Activated T-helper 1 cell treated with Interleukin-2 at 50 U/mL for 16 hours (primary cell): Measurements from ENCODE around the gene YAE1.
"Not testable (repeated sequence)": the region's sequence is repeated elsewhere in the genome, so short reads cannot be mapped to it uniquely, and the experiment has no call there.

Source experiments
- DNase-seq: peaks from one replicate; pipeline ENCODE4 v3.0.0-alpha.2; 2020; ENCODE audit warnings: low read depth

The YAE1 gene

GRCh38 chr7:39566023-39566921 is at the start of gene YAE1:
TSS of gene YAE1 (plus strand) at chr7:39566404. CDS start at chr7:39566419, 15 bp downstream.
- peak; percentile 70 for DNase-seq

GRCh38 chr7:39516498-39516897 is 49.7 kb upstream of the YAE1 start:
- DNase-seq, result no peak

GRCh38 chr7:39517240-39517639 is 49.0 kb upstream of the YAE1 start:
- DNase-seq, result no peak

GRCh38 chr7:39525926-39526325 is 40.3 kb upstream of the YAE1 start:
- DNase-seq, result no peak

- DNase-seq, result no peak
Observed at GRCh38 chr7:39526666-39527065, 39.5 kb upstream of the YAE1 start.

GRCh38 chr7:39527296-39527695 is 38.9 kb upstream of the YAE1 start:
- DNase-seq, result no peak

- DNase-seq, result no peak
Observed at GRCh38 chr7:39527951-39528350, 38.3 kb upstream of the YAE1 start.

- no peak for DNase-seq
Observed at GRCh38 chr7:39528849-39529248, 37.4 kb upstream of the YAE1 start.

GRCh38 chr7:39529582-39529981 is 36.6 kb upstream of the YAE1 start:
- DNase-seq, result no peak

GRCh38 chr7:39530971-39531370 is 35.2 kb upstream of the YAE1 start:
- no peak for DNase-seq

GRCh38 chr7:39531818-39532217 is 34.4 kb upstream of the YAE1 start:
- no peak for DNase-seq

GRCh38 chr7:39532832-39533231 is 33.4 kb upstream of the YAE1 start:
- no peak for DNase-seq

- DNase-seq, result no peak
Observed at GRCh38 chr7:39534599-39534998, 31.6 kb upstream of the YAE1 start.

- no peak for DNase-seq
Observed at GRCh38 chr7:39535064-39535463, 31.1 kb upstream of the YAE1 start.

GRCh38 chr7:39535720-39536119 is 30.5 kb upstream of the YAE1 start:
- DNase-seq, result no peak

- DNase-seq, result no peak
Observed at GRCh38 chr7:39536951-39537350, 29.3 kb upstream of the YAE1 start.

- DNase-seq, result no peak
Observed at GRCh38 chr7:39539816-39540215, 26.4 kb upstream of the YAE1 start.

GRCh38 chr7:39540320-39540719 is 25.9 kb upstream of the YAE1 start:
- no peak for DNase-seq

- no peak for DNase-seq
Observed at GRCh38 chr7:39541511-39541910, 24.7 kb upstream of the YAE1 start.

GRCh38 chr7:39544774-39545173 is 21.4 kb upstream of the YAE1 start:
- not testable (repeated sequence) for DNase-seq

- no peak for DNase-seq
Observed at GRCh38 chr7:39547336-39547735, 18.9 kb upstream of the YAE1 start.

GRCh38 chr7:39550411-39550810 is 15.8 kb upstream of the YAE1 start:
- DNase-seq, result no peak

- DNase-seq, result no peak
Observed at GRCh38 chr7:39553436-39553835, 12.8 kb upstream of the YAE1 start.

GRCh38 chr7:39554583-39555165 is 11.5 kb upstream of the YAE1 start:
- DNase-seq, result no peak
